Mucosa of descending colon (tissue), 3 donors: ENCODE measurements around the gene TPRA1. TPM values are rescaled to one million over a fixed set of nuclear protein-coding genes. Genes with fewer than 3 reads are reported as not detected.

ENCODE experiments used
- ATAC-seq: fragments of 200-7000 bp; cut with Tn5 transposase; one replicate; pipeline ENCODE4 v1.9.1; 2020; ENCODE audit warnings: mild to moderate bottlenecking, moderate library complexity
- DNase-seq, 3 donors: peaks; one replicate each; pipeline ENCODE4 v3.0.0-alpha.2; 2020
- H3K36me3 ChIP-seq: fragments of 200-600 bp; one replicate; pipeline ENCODE4 v1.8.0; 2021; ENCODE audit warnings: low read depth, mild to moderate bottlenecking
- H3K4me1 ChIP-seq: fragments of 200-600 bp; one replicate; pipeline ENCODE4 v1.8.0; 2021; ENCODE audit warnings: low read depth, mild to moderate bottlenecking
- H3K4me3 ChIP-seq: fragments of 200-600 bp; one replicate; pipeline ENCODE4 v1.8.0; 2021; ENCODE audit warnings: mild to moderate bottlenecking
- H3K9me3 ChIP-seq: fragments of 200-600 bp; one replicate; pipeline ENCODE4 v1.8.0; 2021; ENCODE audit warnings: mild to moderate bottlenecking
- intact Hi-C, 2 donors: fragments of 100-400 bp; cut with DNase I in 1 of 2; cut with micrococcal nuclease in 1 of 2; formaldehyde crosslinking; loops; one replicate each; pipeline versions ENCODE4 v1.11.0 to v1.11.1; 2022; cut with DNase I, micrococcal nuclease
- total RNA-seq, 3 donors: library from RNA; stranded (reverse); fragmentation: NEBNext Ultra II Directional in 2 of 3; extraction: Animal tissue kit (Norgen Biotek cat#: 25700) in 2 of 3; gene quantifications; one replicate each; pipeline versions ENCODE4 v1.2.1 to v1.2.4, GENCODE V29; 2021 to 2023
- TF ChIP-seq, protein P1 (sequence below): fragments of 200-600 bp; IDR thresholded peaks from one replicate; pipeline ENCODE4 v1.8.0; 2022; ENCODE audit warnings: antibody characterized with exemption, mild to moderate bottlenecking
- donor health status: DM: no; HTN: no; CAD: no; lungs with moderate emphysema.
- donor health status: DM: no; HTN: no; CAD: no.
- donor health status: DM: no; HTN: yes; CAD: no.

Gene TPRA1
- total RNA-seq, 3 donors from 2014 or later = 24.2 to 37.0 (median 29.3) TPM

DNA sequence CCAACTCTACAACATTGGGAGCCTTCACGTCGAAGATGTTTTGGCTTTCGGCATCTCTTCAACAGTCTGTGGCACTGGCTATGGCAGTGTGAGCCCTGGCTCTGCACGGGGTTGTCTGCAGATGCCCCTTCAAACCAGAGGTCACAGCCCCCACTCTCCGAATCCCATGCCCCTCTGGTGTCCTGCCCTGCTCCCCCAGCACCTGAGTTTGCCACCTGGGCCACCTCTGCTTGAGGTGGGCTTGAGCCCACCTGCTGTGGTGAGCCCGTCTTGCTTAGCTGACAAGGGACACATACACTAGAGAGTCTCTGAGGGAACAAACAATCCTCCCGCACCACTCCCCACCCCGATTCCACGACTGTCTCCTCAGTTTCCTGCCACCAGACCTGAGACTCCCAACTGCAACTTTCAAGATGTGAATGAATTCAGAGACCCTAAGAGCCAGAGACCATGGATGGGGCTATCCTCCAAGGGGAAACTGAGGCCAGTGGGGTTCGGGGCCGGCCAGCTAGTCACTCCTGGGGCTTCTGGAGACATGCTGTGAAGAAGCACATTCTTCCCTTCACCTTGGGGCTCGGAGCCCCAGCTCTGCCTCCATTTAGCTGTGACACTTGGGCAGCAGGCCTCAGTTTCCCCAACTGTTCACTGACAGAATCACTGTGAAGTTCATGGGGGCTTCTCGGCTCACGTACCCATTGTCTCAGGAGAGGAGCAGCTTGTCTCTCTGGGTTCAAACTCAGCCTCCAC lies 44.6 kb downstream of the TPRA1 start:
- no peak overlapping the region for H3K4me3 ChIP-seq
- no peak for ATAC-seq
- intact Hi-C loops = loop anchor here in 1 of 2 donors (10.0 kb wide), 1 partner anchor 801 kb away; no protein-coding TSS in a partner anchor
- TF ChIP-seq, protein P1, sequence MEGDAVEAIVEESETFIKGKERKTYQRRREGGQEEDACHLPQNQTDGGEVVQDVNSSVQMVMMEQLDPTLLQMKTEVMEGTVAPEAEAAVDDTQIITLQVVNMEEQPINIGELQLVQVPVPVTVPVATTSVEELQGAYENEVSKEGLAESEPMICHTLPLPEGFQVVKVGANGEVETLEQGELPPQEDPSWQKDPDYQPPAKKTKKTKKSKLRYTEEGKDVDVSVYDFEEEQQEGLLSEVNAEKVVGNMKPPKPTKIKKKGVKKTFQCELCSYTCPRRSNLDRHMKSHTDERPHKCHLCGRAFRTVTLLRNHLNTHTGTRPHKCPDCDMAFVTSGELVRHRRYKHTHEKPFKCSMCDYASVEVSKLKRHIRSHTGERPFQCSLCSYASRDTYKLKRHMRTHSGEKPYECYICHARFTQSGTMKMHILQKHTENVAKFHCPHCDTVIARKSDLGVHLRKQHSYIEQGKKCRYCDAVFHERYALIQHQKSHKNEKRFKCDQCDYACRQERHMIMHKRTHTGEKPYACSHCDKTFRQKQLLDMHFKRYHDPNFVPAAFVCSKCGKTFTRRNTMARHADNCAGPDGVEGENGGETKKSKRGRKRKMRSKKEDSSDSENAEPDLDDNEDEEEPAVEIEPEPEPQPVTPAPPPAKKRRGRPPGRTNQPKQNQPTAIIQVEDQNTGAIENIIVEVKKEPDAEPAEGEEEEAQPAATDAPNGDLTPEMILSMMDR = no peak
- DNase-seq = no peak
- H3K9me3 ChIP-seq = no peaks in the 10 kb centered on the region
- peaks cover 21% of the 10 kb centered on the region for H3K4me1 ChIP-seq
- no peaks in the 10 kb centered on the region for H3K36me3 ChIP-seq

DNA sequence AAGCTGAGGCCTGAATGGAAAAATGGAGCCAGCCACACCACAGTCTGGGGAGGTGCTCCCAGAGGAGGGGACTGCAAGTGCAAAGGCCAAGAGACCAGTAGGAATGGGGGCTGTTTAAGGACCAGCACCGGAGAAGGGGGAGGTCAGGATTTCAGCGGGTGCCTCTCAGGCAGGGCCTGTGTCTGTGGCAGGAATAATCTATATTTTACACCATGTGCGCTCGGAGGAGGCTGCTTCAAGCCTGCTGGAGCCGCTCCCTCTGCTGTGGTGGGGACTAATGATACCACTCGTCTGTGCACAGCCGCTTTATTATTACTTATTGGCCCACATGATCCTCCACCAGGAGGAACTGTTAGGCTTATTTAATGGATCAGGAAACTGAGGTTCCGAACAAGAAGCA lies 45.3 kb downstream of the TPRA1 start:
- Histone ChIP-seq H3K4me3 (no peak overlapping the region), H3K9me3 (no peaks in the 10 kb centered on the region), H3K4me1 (peaks cover 21% of the 10 kb centered on the region), H3K36me3 (no peaks in the 10 kb centered on the region)
- TF ChIP-seq, protein P1 = no peak
- ATAC-seq (no peak), DNase-seq (no peak)
- intact Hi-C loops = loop anchor here in 1 of 2 donors (10.0 kb wide), 1 partner anchor 800 kb away; no protein-coding TSS in a partner anchor

DNA sequence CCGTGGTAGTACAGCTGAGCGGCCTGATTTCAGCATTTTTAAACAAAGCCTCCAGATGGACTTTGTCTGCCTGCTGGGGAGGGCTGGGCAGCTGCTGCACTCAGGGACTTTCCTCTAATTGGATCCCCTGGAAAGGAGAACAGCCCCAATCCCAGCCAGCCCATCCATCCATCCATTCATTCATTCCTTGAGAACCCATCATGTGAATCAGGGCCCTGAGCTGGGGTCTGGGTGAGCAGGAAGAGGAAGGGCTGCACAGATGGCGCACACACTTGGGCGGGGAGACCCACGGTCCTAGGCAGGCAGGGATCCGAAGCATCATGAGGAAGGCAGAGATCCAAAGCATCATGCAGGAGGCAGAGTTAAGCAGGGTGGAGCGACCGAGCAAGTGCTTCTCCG lies 45.7 kb downstream of the TPRA1 start:
- DNase-seq = no peak
- H3K4me1 ChIP-seq = peaks cover 21% of the 10 kb centered on the region

DNA sequence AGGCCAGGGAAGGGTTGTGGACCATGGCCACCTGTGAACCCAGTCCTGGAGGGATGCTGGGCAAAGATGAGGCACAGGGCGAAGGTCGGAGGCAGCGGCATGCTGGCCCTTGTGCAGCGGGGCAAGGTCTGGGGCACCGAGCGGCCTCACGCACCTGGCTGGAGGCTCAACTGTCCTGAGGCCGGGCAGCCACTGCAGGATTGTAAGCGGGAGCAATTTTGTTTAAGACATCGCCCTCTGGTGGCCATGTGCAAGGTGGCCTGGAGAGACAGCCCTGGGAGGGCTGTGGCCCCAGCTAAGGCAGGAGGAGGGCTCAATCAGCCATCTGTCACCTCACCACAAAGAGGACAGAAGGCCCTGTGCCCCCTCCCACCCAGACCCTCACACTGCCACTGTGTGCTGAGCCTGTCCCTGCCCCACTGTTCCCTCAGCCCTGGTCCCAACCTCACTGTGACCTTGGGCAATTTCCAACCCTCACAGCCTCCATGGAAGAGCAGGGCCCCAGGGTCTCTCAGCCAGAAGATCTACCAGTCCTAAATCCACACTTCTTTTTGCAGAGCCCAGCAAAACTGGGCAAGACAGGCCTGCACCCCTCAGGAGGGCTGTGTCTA lies 46.2 kb downstream of the TPRA1 start:
- intact Hi-C loops = loop anchor here in 1 of 2 donors (5.0 to 10.0 kb wide), 2 partner anchors 799 to 867 kb away; no protein-coding TSS in a partner anchor

More for the DNA sequence above, 45.7 kb downstream of the TPRA1 start:
- Histone ChIP-seq H3K4me3 (no peak overlapping the region), H3K9me3 (no peaks in the 10 kb centered on the region), H3K36me3 (no peaks in the 10 kb centered on the region)
- TF ChIP-seq, protein P1 = no peak
- intact Hi-C loops = loop anchor here in 1 of 2 donors (5.0 to 10.0 kb wide), 2 partner anchors 800 to 868 kb away; no protein-coding TSS in a partner anchor
- ATAC-seq = no peak

DNA sequence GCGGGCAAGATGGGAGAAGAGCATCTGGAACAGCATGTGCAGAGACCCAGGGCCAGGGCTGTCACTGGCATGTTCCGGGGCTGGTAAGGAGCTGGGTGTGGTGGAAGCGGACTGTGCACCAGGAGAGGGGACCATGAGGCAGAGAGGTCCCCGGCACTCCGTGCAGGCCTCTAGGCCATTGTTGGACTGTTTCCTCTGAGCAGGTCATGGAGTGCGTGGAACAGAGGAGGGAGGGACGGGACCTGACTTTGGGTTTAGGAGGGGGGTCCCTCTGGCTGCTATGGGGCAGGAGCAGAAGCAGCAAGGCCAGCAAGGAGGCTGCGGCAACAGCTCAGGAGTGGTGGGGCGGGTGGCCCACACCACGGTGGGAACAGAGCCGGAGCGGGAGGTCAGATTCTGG lies 47.1 kb downstream of the TPRA1 start:
- TF ChIP-seq, protein P1 = no peak
- no peak overlapping the region for H3K4me3 ChIP-seq
- H3K4me1 ChIP-seq = peaks cover 21% of the 10 kb centered on the region
- no peaks in the 10 kb centered on the region for H3K36me3 ChIP-seq
- no peaks in the 10 kb centered on the region for H3K9me3 ChIP-seq
- ATAC-seq = no peak
- no peak for DNase-seq
- intact Hi-C loops = loop anchor here in 1 of 2 donors (5.0 to 10.0 kb wide), 2 partner anchors 799 to 866 kb away; no protein-coding TSS in a partner anchor

More for the DNA sequence above, 46.2 kb downstream of the TPRA1 start:
- ATAC-seq (peak; percentile 69), DNase-seq (peak; percentile 70 to 92 (median 84))
- no peaks in the 10 kb centered on the region for H3K36me3 ChIP-seq
- H3K4me3 ChIP-seq = no peak overlapping the region
- TF ChIP-seq, protein P1 = peak; percentile 75
- peaks cover 21% of the 10 kb centered on the region for H3K4me1 ChIP-seq
- no peaks in the 10 kb centered on the region for H3K9me3 ChIP-seq
